OCI-LY7 (cell line): ENCODE measurements around the gene LPIN2. TPM values are rescaled to one million over a fixed set of nuclear protein-coding genes. Genes with fewer than 3 reads are reported as not detected.

Experiments used
- BruUV-seq: library from RNA; stranded (reverse); fragments of 400-500 nt; replicated peaks from 2 replicates; lab custom pipeline; 2021; lab: Mats Ljungman, UMichigan
- CTCF ChIA-PET: fragments of 300-600 bp; sonication (Branson Sonifier 250); formaldehyde crosslinking; loops from one replicate; lab custom pipeline; 2022; ENCODE audit warnings: antibody characterized with exemption; ENCODE audit not compliant: unreplicated experiment; lab: Charles Lee
- POLR2A ChIA-PET: fragments of 300-600 bp; sonication (Branson Sonifier 250); formaldehyde crosslinking; loops from one replicate; lab custom pipeline; 2022; ENCODE audit warnings: antibody characterized with exemption; lab: Charles Lee
- DNase-seq: peaks from one replicate; pipeline ENCODE4 v3.0.0-alpha.2; 2015; ENCODE audit warnings: low spot score
- H2AFZ ChIP-seq: fragments of 200-600 bp; sonication (generic), shearing (Covaris generic); 2 replicates; pipeline ENCODE4 v1.6.1; 2014; ENCODE audit warnings: mild to moderate bottlenecking, antibody characterized with exemption, low read length, moderate library complexity
- H3K27ac ChIP-seq: fragments of 200-600 bp; sonication (generic); 2 replicates; pipeline ENCODE4 v1.5.1; 2014; ENCODE audit warnings: mixed run types, low read depth, mild to moderate bottlenecking, moderate library complexity, low read length, inconsistent platforms; ENCODE audit not compliant: poor library complexity, severe bottlenecking
- H3K36me3 ChIP-seq: fragments of 200-600 bp; sonication (generic); 2 replicates; pipeline ENCODE4 v1.6.1; 2014; ENCODE audit warnings: mild to moderate bottlenecking, antibody characterized with exemption, low read length, moderate library complexity, mixed read lengths; ENCODE audit not compliant: insufficient read depth
- H3K4me1 ChIP-seq: fragments of 200-600 bp; sonication (generic); 2 replicates; pipeline ENCODE4 v1.5.1; 2014; ENCODE audit warnings: mild to moderate bottlenecking, low read length; ENCODE audit not compliant: insufficient read depth, poor library complexity, severe bottlenecking
- H3K4me2 ChIP-seq: fragments of 200-600 bp; sonication (generic); 2 replicates; pipeline ENCODE4 v1.6.1; 2014; ENCODE audit warnings: mild to moderate bottlenecking, low read length
- H3K4me3 ChIP-seq: fragments of 200-600 bp; sonication (generic); 2 replicates; pipeline ENCODE4 v1.5.1; 2014; ENCODE audit warnings: mild to moderate bottlenecking, low read depth, low read length; ENCODE audit not compliant: poor library complexity, severe bottlenecking
- H3K79me2 ChIP-seq: fragments of 200-600 bp; sonication (generic); 2 replicates; pipeline ENCODE4 v1.6.1; 2016; ENCODE audit warnings: low read depth, mild to moderate bottlenecking, low read length, moderate library complexity, mixed read lengths; ENCODE audit not compliant: insufficient read depth
- H3K9me2 ChIP-seq: fragments of 200-600 bp; sonication (generic); 2 replicates; pipeline ENCODE4 v1.6.1; 2016; ENCODE audit warnings: mild to moderate bottlenecking, low read length, mixed read lengths; ENCODE audit not compliant: insufficient read depth
- H3K9me3 ChIP-seq: fragments of 200-600 bp; sonication (generic); 2 replicates; pipeline ENCODE4 v1.6.1; 2014; ENCODE audit warnings: mild to moderate bottlenecking, mixed run types, low read length, mixed read lengths
- H4K20me1 ChIP-seq: fragments of 200-600 bp; sonication (generic); 2 replicates; pipeline ENCODE4 v1.6.1; 2014; ENCODE audit warnings: mild to moderate bottlenecking, antibody characterized with exemption, low read length, moderate library complexity, mixed read lengths; ENCODE audit not compliant: insufficient read depth
- EZH2phosphoT487 ChIP-seq: fragments of 200-600 bp; sonication (generic); IDR thresholded peaks from 2 replicates; pipeline ENCODE4 v1.6.1; 2018; ENCODE audit warnings: low read depth, borderline replicate concordance, mild to moderate bottlenecking, mixed run types, antibody characterized with exemption, low read length, moderate library complexity, mixed read lengths
- intact Hi-C: fragments of 100-400 bp; cut with micrococcal nuclease; formaldehyde crosslinking; loops from one replicate; pipeline ENCODE4 v1.10.0; 2022; ENCODE audit not compliant: unreplicated experiment
- total RNA-seq, 2 experiments: library from RNA; depleted of rRNA in 1 of 2; stranded (reverse); fragments of >200 nt in 1 of 2; shearing (Covaris generic) in 1 of 2; gene quantifications; 2 replicates each; pipeline ENCODE4 v1.2.3, GENCODE V29; 2014 to 2022
- TF ChIP-seq, protein P1 (sequence below): fragments of 200-600 bp; sonication (generic); conservative IDR thresholded peaks from 2 replicates; pipeline ENCODE4 v1.5.1; 2014; ENCODE audit warnings: mild to moderate bottlenecking, antibody characterized with exemption, low read length, moderate library complexity, mixed read lengths

LPIN2 gene
- total RNA-seq, 2 experiments from 2014 or later = 18.9 to 20.1 TPM

DNA sequence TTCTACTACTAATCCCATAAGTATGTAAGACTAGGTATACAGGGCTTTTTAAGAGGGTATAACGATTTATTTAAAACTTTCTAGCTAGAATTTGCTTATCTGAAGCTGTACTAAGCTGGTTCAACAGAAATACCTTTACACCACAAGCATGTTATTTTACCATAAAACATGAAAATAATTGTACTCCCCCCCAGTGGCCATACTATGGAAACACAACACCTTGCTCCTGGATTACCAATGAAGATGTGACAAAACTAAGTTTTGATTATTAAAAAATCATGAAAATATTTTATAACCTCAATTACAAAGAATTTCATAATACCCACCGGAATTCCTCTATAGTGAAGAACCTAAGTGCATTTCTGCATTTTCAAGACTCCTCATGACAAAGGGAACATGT, 27.3 kb downstream of the LPIN2 start:
- Histone ChIP-seq H3K4me1 (peaks cover 48% of the 10 kb centered on the region), H3K27ac (no peak overlapping the region), H2AFZ (no peak overlapping the region), H3K4me2 (no peak overlapping the region), H3K4me3 (no peak overlapping the region), H4K20me1 (peaks cover 3% of the 10 kb centered on the region; the same call in 1 of the 2 replicates), H3K9me3 (no peaks in the 10 kb centered on the region), H3K79me2 (peaks cover 53% of the 10 kb centered on the region; the same call in 1 of the 2 replicates), H3K9me2 (no peaks in the 10 kb centered on the region), H3K36me3 (peaks cover 4% of the 10 kb centered on the region; the same call in 1 of the 2 replicates)
- ChIA-PET POLR2A (interaction anchor here (0.6 to 3.8 kb wide), 11 partner anchors 8 to 450 kb away, joined by 3 to 15 read pairs (median 4); no protein-coding TSS in a partner anchor), CTCF (interaction anchor here (0.7 to 1.1 kb wide), 5 partner anchors 9 to 260 kb away, joined by 3 to 5 read pairs (median 3); no protein-coding TSS in a partner anchor)
- intact Hi-C loops = loop anchor here (1.0 to 2.0 kb wide), 2 partner anchors 53 to 261 kb away; partner anchors contain the start of gene MYL12A
- TF ChIP-seq, protein P1, sequence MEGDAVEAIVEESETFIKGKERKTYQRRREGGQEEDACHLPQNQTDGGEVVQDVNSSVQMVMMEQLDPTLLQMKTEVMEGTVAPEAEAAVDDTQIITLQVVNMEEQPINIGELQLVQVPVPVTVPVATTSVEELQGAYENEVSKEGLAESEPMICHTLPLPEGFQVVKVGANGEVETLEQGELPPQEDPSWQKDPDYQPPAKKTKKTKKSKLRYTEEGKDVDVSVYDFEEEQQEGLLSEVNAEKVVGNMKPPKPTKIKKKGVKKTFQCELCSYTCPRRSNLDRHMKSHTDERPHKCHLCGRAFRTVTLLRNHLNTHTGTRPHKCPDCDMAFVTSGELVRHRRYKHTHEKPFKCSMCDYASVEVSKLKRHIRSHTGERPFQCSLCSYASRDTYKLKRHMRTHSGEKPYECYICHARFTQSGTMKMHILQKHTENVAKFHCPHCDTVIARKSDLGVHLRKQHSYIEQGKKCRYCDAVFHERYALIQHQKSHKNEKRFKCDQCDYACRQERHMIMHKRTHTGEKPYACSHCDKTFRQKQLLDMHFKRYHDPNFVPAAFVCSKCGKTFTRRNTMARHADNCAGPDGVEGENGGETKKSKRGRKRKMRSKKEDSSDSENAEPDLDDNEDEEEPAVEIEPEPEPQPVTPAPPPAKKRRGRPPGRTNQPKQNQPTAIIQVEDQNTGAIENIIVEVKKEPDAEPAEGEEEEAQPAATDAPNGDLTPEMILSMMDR = peak; percentile 94
- no peak for TF ChIP-seq EZH2phosphoT487
- peak; percentile 71 for DNase-seq
- no TSS peak for BruUV-seq

DNA sequence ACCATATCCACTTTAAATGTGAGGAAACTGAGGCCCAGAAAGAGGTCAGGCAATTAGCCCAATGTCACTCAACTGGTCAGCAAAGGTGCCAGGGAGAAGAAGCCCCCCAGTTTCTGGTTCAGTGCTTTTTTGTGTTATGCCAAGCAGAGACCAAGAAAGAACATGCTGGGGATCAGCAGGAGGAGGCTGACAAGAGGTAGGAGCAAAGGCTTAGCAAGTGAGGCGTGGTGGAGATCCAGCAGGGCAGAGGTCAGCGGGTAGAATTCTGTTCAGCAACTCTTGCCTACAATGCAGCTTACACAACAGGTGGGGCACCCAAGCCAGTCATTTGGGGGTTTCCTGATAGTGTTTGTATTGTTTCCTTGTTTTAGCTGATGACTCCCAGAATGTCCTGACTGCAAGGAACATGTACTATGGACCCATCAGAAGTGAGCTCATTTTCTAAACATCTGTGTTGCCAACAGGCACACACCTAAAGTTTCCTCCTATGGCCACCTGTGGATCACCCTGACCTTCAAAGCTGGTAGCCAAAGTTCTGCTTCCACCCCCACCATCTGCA, 28.2 kb downstream of the LPIN2 start:
- CTCF ChIA-PET = interaction anchor here (0.7 to 1.1 kb wide), 5 partner anchors 8 to 261 kb away, joined by 3 to 5 read pairs (median 3); no protein-coding TSS in a partner anchor
- Histone ChIP-seq H3K9me2 (no peaks in the 10 kb centered on the region), H3K27ac (no peak overlapping the region), H3K9me3 (no peaks in the 10 kb centered on the region), H3K79me2 (peaks cover 56% of the 10 kb centered on the region; the same call in 1 of the 2 replicates), H4K20me1 (peaks cover 3% of the 10 kb centered on the region; the same call in 1 of the 2 replicates), H3K4me2 (no peak overlapping the region; the same call in 1 of the 2 replicates), H2AFZ (no peak overlapping the region), H3K4me1 (peaks cover 57% of the 10 kb centered on the region), H3K4me3 (no peak overlapping the region), H3K36me3 (0 out of 2 replicates have a peak, but pooled peaks cover 3% of the 10 kb centered on the region)
- DNase-seq = no peak
- TF ChIP-seq EZH2phosphoT487 = no peak
- TF ChIP-seq, protein P1 = no peak
- no TSS peak for BruUV-seq
- POLR2A ChIA-PET = interaction anchor here (0.7 to 3.8 kb wide), 7 partner anchors 7 to 51 kb away, joined by 3 to 15 read pairs (median 4); no protein-coding TSS in a partner anchor
- intact Hi-C loops = loop anchor here (1.0 to 2.0 kb wide), 2 partner anchors 52 to 262 kb away; partner anchors contain the start of gene MYL12A
